Measurements from ENCODE around the gene STOM. TPM values are rescaled to one million over a fixed set of nuclear protein-coding genes. Genes with fewer than 3 reads are reported as not detected.

The STOM gene
- total RNA-seq, 1 experiment from 2014 or later, result 33.1 TPM

DNA sequence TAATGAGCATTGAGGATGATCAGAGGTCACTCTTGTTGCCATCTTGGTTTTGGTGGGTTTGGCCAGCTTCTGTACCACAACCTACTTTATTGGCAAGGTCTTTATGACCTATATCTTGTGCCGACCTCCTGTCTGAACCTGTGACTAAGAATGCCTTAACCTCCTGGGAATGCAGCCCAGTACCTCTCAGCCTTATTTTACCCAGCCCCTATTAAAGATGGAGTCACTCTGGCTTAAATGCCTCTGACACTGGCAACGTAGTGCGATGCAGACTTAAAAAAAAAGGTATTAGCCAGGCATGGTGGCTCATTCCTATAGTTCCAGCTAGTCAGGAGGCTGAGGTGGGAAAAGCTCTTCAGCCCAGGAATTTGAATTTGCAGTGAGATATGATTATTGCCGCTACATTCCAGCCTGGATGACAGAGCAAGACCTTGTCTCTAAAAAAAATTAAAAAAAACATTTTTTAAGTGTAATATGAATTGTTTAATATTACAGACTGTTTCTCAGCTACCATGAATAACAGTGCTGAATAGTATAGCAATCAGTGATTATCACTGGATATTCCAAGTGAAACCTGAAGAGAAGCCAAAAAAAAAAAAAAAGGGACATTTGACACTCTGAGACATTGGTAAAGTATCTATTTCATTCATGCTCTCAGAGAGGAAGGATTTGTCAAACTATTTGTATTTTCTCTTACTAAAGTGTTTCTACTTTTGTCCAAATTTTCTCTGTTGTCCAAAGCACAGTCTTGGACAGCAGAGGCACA lies 18.3 kb upstream of the STOM start:
- POLR2A ChIA-PET, result no interaction called here
- no peak for DNase-seq
- no TSS peak for BruUV-seq (replicated peaks)
- H3K4me1 ChIP-seq, result peaks cover 9% of the 10 kb centered on the region; the same call in 1 of the 2 replicates
- Mint-ChIP-seq H3K4me3 (ENCODE audit: unreplicated experiment) (no peak overlapping the region), H3K36me3 (ENCODE audit: insufficient read depth, unreplicated experiment) (no peaks in the 10 kb centered on the region), H3K9me3 (ENCODE audit: unreplicated experiment) (no peaks in the 10 kb centered on the region), H3K27me3 (ENCODE audit: insufficient read depth, unreplicated experiment) (no peaks in the 10 kb centered on the region), H3K27ac (ENCODE audit: unreplicated experiment) (no peak overlapping the region), H3K4me1 (ENCODE audit: low read depth, unreplicated experiment) (peaks cover 12% of the 10 kb centered on the region)
- intact Hi-C loops (cut with micrococcal nuclease; ENCODE audit: unreplicated experiment), result no loop called here
- TF ChIP-seq CTCF (IDR thresholded peaks at IDR 0.05; ENCODE audit: insufficient read depth in 1 of 2, low read depth in 1 of 2, low read length in 1 of 2, severe bottlenecking in 1 of 2, unreplicated experiment in 1 of 2), result no peak
- no peaks in the 10 kb centered on the region for H3K9me3 ChIP-seq
- no peaks in the 10 kb centered on the region for H3K36me3 ChIP-seq (ENCODE audit: control insufficient read depth, insufficient read depth, low read length)
- no peak overlapping the region for H3K4me3 ChIP-seq (ENCODE audit: low read depth, low read length)
- H3K27me3 ChIP-seq (replicated peaks; ENCODE audit: control insufficient read depth, insufficient read depth, low read length), result no peaks in the 10 kb centered on the region
- CTCF ChIA-PET, result interaction anchor here (0.7 kb wide), 1 partner anchor 608 kb away, joined by 6 read pairs; no protein-coding TSS in a partner anchor

DNA sequence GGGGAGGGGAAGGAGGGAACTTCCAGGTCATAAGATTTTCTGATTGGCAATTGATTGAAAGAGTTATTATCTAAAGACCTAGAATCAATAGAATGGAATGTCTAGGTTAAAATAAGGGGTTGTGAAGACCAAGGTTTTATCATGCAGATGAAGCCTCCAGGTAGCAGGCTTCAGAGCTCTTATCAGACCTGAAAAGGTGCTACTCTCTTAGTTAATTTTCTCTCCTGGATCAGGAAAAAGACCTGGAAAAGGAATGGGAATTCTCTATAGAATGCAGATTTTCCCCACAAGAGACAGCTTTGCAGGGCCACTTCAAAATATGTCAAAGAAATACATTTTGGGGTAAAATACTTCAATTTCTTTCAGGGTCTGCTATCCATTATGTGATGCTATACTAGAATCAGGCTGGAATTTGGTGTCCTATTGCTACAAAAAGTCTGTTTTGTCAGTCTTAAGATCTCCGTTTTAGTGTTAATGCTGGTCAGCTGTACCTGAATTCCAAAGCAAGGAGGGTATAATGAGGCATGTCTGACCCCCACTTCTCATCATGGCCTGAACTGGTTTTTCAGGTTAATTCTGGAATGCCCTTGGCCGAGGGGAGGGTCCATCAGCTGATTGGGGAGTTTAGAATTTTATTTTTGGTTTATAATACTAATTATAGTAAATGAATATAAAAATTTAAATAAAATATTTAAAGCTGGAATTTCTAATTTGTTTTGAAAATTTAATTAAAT lies 16.6 kb upstream of the STOM start:
- ChIA-PET POLR2A (no interaction called here), CTCF (no interaction called here)
- H3K27me3 ChIP-seq (replicated peaks; ENCODE audit: control insufficient read depth, insufficient read depth, low read length), result no peaks in the 10 kb centered on the region
- H3K9me3 ChIP-seq, result no peaks in the 10 kb centered on the region
- H3K36me3 ChIP-seq (ENCODE audit: control insufficient read depth, insufficient read depth, low read length), result no peaks in the 10 kb centered on the region
- H3K4me3 Mint-ChIP-seq (ENCODE audit: unreplicated experiment), result no peak overlapping the region
- H3K36me3 Mint-ChIP-seq (ENCODE audit: insufficient read depth, unreplicated experiment), result no peaks in the 10 kb centered on the region
- peaks cover 19% of the 10 kb centered on the region for H3K4me1 ChIP-seq
- no peak for DNase-seq
- no peak for TF ChIP-seq CTCF (IDR thresholded peaks at IDR 0.05; ENCODE audit: insufficient read depth in 1 of 2, low read depth in 1 of 2, low read length in 1 of 2, severe bottlenecking in 1 of 2, unreplicated experiment in 1 of 2)
- no peak overlapping the region for H3K27ac Mint-ChIP-seq (ENCODE audit: unreplicated experiment)
- BruUV-seq (replicated peaks), result no TSS peak
- H3K27me3 Mint-ChIP-seq (ENCODE audit: insufficient read depth, unreplicated experiment), result no peaks in the 10 kb centered on the region
- no peak overlapping the region for H3K4me3 ChIP-seq (ENCODE audit: low read depth, low read length)
- intact Hi-C loops (cut with micrococcal nuclease; ENCODE audit: unreplicated experiment), result no loop called here
- peaks cover 7% of the 10 kb centered on the region for H3K4me1 Mint-ChIP-seq (ENCODE audit: low read depth, unreplicated experiment)
- H3K9me3 Mint-ChIP-seq (ENCODE audit: unreplicated experiment), result no peaks in the 10 kb centered on the region

GRCh38 chr9:121383715-121384114 lies 13.7 kb upstream of the STOM start:
- DNase-seq, result no peak
- BruUV-seq (replicated peaks), result no TSS peak
- H3K9me3 ChIP-seq, result no peaks in the 10 kb centered on the region
- Mint-ChIP-seq H3K9me3 (ENCODE audit: unreplicated experiment) (peaks cover 6% of the 10 kb centered on the region), H3K27ac (ENCODE audit: unreplicated experiment) (no peak overlapping the region), H3K4me3 (ENCODE audit: unreplicated experiment) (no peak overlapping the region), H3K27me3 (ENCODE audit: insufficient read depth, unreplicated experiment) (no peaks in the 10 kb centered on the region), H3K4me1 (ENCODE audit: low read depth, unreplicated experiment) (peaks cover 17% of the 10 kb centered on the region), H3K36me3 (ENCODE audit: insufficient read depth, unreplicated experiment) (no peaks in the 10 kb centered on the region)
- CTCF ChIA-PET, result no interaction called here
- no peak for TF ChIP-seq CTCF (IDR thresholded peaks at IDR 0.05; ENCODE audit: insufficient read depth in 1 of 2, low read depth in 1 of 2, low read length in 1 of 2, severe bottlenecking in 1 of 2, unreplicated experiment in 1 of 2)
- peaks cover 36% of the 10 kb centered on the region for H3K4me1 ChIP-seq
- no peaks in the 10 kb centered on the region for H3K27me3 ChIP-seq (replicated peaks; ENCODE audit: control insufficient read depth, insufficient read depth, low read length)
- intact Hi-C loops (cut with micrococcal nuclease; ENCODE audit: unreplicated experiment), result no loop called here
- H3K36me3 ChIP-seq (ENCODE audit: control insufficient read depth, insufficient read depth, low read length), result no peaks in the 10 kb centered on the region
- H3K4me3 ChIP-seq (ENCODE audit: low read depth, low read length), result no peak overlapping the region
- POLR2A ChIA-PET, result no interaction called here
